ENCODE results near the gene KRT222.

The KRT222 gene

GRCh38 chr17:40664582-40665333 is at the start of gene KRT222:
Gene KRT222, minus strand, starts transcription at chr17:40665177. Its CDS starts 78 bp downstream, at chr17:40665099.
- peak; percentile 44 for DNase-seq (ENCODE audit: low spot score)

DNA sequence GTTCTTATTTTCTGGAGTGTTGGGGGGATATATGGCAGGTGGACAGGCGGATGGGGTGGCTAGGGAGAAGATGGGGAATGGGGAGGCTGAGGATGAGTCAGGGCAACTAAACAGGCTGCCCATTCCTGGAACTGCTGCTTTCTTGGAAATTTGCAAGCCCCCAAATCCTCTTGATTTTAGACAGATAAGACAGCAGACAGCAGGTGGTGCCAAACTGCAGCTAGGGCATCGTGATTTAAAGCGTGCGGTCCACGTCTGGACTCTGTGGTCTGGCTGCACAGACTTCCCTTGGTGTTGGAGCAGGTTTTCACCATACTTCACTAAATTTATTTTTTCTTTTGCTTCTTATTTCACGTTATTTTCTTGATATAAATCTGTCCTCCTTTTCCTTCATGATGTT is 49.5 kb upstream of the KRT222 start:
- no peak for DNase-seq (ENCODE audit: low spot score)

GRCh38 chr17:40707745-40708144 is 42.8 kb upstream of the KRT222 start:
- DNase-seq (ENCODE audit: low spot score): no peak

- DNase-seq (ENCODE audit: low spot score): no peak
Observed at GRCh38 chr17:40705584-40705983, 40.6 kb upstream of the KRT222 start.

GRCh38 chr17:40703652-40704051 is 38.7 kb upstream of the KRT222 start, which contains the start of gene KRT24:
Gene KRT24, minus strand, starts transcription at chr17:40703752. Its CDS starts 59 bp downstream, at chr17:40703693.
- no peak for DNase-seq (ENCODE audit: low spot score)

- no peak for DNase-seq (ENCODE audit: low spot score)
Observed at GRCh38 chr17:40702271-40702670, 37.3 kb upstream of the KRT222 start.

GRCh38 chr17:40699853-40700252 is 34.9 kb upstream of the KRT222 start:
- DNase-seq (ENCODE audit: low spot score): no peak

GRCh38 chr17:40699371-40699770 is 34.4 kb upstream of the KRT222 start:
- no peak for DNase-seq (ENCODE audit: low spot score)

DNA sequence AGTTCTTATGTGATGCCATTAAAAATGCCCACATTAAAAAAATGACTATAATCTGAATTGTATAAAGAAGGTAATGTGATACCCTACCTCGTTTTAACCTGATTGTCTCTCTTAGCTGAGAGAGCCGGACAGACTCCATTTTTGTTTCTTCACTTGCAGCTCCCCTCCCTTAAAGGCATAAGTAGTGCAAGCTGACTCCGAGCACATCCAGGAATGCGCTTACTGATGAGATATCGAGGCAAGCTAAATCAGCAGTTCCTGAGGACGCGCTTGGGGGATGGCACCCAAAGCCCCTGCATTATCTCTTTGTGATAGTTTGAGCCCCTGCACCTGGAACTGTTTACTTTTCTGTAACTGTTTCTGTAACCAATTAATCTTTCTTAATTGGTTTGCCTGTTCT is 32.3 kb upstream of the KRT222 start:
- DNase-seq (ENCODE audit: low spot score): no peak

GRCh38 chr17:40696651-40697072 is 31.7 kb upstream of the KRT222 start:
- no peak for DNase-seq (ENCODE audit: low spot score)

- no peak for DNase-seq (ENCODE audit: low spot score)
Observed at GRCh38 chr17:40695874-40696472, 31.0 kb upstream of the KRT222 start.

DNA sequence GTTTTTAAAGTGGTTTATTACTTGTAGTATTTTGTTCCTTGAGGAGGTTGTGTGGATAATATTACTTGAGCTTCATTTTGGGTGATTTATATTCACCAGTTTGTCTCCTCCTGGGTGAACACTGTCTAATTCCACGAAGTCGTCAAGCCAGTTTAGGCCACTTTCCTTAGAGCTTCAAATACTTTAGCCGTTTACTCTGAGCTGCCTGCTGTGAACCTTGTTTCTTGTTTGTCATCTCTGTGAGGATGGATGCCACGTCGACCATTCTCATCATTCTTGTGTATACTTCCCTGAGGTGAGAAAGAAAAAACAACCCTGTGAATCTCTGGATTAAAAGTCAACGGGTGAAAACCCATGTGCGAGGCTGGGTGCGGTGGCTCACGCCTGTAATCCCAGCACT is 29.6 kb upstream of the KRT222 start:
- DNase-seq (ENCODE audit: low spot score): no peak

DNA sequence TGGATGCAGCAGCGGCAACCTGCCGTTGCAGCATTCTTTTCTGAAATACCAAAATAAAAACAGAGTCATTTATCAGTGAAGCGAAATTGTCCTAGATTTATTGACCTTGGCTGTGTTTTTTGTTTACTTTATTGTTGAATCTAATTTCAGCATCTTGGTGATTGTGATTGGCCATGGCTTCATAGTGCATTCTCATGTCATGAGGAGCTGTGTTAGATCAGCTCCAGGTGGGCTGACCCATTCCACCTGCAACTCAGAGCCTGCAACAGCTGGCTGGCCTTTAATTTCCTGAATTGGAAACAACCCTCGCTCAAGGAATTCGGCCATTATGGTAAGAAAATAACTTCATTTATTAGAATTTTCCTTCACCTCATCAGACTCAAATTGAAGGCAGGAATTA is 22.1 kb upstream of the KRT222 start:
- DNase-seq (ENCODE audit: low spot score): no peak

- DNase-seq (ENCODE audit: low spot score): no peak
Observed at GRCh38 chr17:40686192-40686591, 21.2 kb upstream of the KRT222 start.

DNA sequence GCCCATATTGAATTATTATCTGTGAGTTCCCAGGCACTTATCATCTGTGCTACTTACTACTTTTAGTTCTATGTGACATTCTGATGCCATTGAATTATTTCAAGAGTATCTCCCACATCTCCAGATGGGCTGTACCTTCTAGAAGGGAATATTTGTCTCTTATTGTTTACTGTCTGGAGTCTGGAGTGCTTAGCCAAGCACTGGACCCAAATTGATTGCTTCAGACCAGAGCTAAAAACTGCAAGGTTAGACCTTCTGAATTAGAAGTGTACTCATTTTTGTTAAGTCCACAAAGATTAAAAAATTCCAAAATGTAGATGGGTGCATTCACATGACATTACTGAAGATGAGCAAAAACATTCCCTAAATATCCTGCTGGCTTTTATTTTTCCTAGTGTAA is 16.0 kb upstream of the KRT222 start:
- no peak for DNase-seq (ENCODE audit: low spot score)

- DNase-seq (ENCODE audit: low spot score): no peak
Observed at GRCh38 chr17:40679523-40679907, 14.5 kb upstream of the KRT222 start.

DNA sequence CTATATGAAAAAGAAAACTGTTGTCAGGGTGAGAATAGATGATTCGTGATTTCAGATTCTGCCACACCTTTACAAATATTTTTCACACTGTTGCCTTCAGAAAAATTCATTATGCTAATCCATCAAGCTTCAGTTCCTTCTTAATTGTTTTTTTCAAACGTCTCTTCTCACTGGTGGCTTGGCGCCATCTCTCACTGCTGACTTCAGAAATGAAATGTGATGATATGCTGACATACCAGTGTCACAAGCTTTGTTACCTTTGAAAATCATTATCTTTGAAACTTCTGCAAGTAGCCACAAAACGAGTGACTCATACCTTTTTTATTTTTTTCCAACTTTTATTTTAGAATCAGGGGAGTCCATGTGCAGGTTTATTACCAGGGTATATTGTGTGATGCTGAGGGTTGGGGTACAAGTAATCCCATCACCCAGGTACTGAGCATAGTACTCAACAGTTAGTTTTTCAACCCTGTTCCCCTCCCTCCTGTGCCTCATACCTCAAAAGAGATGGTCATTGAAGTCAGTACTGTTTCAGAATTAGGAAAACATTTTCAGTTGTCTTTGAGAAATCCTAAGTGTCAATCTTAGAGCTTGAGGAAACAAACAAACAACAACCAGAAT is 14.0 kb upstream of the KRT222 start:
- no peak for DNase-seq (ENCODE audit: low spot score)

GRCh38 chr17:40675905-40676304 is 10.9 kb upstream of the KRT222 start:
- DNase-seq (ENCODE audit: low spot score): no peak

GRCh38 chr17:40672654-40673053 is 7.7 kb upstream of the KRT222 start:
- no peak for DNase-seq (ENCODE audit: low spot score)

- no peak for DNase-seq (ENCODE audit: low spot score)
Observed at GRCh38 chr17:40671282-40671681, 6.3 kb upstream of the KRT222 start.

GRCh38 chr17:40666331-40666730 is 1.4 kb upstream of the KRT222 start:
- DNase-seq (ENCODE audit: low spot score): no peak

- DNase-seq (ENCODE audit: low spot score): no peak
Observed at GRCh38 chr17:40663252-40663651, 1.7 kb downstream of the KRT222 start.

- no peak for DNase-seq (ENCODE audit: low spot score)
Observed at GRCh38 chr17:40659911-40660310, 5.1 kb downstream of the KRT222 start.

All from putamen (tissue), 1 donor.